HG02678 (cell line): Measurements from ENCODE around the gene CACFD1.
A peak's percentile ranks its signal among the peaks of the same experiment; 100 is the strongest.

Source experiments
- ATAC-seq: cut with Tn5 transposase; IDR thresholded peaks from one replicate; pipeline ENCODE4 v1.9.1; 2021; ENCODE audit warnings: mild to moderate bottlenecking, moderate library complexity; ENCODE audit not compliant: unreplicated experiment

The CACFD1 gene

DNA sequence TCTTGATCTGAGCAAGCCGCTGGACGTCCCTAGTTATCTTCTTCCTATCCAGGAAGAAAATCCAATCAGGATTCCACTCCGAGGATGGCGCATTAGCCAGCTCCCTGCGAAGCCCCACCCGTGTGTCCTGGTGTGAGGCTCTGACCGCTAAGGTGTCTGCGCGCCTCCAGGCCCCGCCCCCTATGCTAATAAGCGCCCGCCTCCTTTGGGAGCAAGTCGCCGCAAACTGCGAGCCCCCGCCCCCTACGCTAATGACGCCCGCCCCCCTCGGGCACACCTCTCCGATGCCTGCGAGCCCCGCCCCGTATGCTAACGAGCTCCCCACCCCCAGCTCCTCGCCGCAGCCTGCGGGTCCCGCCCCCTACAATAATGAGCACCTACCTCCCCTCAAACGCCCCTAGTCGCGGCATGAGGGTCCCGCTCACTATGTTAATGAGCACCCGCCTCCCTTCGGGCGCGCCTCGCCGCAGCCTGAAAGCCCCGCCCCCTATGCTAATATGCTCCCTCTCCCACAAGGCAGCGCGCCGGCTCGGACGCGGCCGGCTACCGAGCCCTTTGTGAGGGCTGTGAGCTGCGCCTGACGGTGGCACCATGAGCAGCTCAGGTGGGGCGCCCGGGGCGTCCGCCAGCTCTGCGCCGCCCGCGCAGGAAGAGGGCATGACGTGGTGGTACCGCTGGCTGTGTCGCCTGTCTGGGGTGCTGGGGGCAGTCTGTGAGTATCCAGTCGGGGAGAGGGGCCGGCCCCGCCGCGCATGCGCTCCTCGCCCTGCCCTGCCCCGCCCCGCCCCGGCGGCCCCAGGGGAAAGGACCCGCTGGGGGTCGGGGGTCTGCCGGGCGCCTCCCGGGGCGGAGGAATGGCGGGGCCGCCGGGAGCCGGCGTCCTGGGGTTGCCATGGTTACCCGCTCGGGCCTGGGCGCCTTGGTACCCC, at the start of gene CACFD1:
Gene CACFD1, plus strand, starts transcription at position 503 of the 929 bp plus-strand sequence. Its CDS starts 89 bp downstream, at position 592.
- ATAC-seq, result peak; percentile 76

DNA sequence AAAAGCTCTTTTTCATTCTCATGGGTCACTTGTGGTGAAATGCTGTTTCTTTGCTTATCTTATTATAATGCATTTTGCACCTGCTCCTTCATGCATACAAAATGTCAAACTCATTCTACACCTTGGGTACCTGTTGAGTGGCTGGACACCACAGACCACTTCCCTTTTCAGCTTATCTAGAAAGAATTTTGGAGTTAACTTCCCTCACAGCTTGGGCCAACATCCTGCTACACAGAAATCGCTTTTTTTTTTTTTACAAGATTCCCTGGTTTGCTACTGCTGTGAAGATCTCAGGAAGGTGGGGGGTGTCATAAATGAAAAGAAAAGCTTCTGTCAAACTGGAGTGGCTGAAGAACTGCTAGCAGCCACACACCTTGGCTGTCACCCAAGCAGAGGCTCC, 44.6 kb upstream of the CACFD1 start:
- ATAC-seq, result no peak

DNA sequence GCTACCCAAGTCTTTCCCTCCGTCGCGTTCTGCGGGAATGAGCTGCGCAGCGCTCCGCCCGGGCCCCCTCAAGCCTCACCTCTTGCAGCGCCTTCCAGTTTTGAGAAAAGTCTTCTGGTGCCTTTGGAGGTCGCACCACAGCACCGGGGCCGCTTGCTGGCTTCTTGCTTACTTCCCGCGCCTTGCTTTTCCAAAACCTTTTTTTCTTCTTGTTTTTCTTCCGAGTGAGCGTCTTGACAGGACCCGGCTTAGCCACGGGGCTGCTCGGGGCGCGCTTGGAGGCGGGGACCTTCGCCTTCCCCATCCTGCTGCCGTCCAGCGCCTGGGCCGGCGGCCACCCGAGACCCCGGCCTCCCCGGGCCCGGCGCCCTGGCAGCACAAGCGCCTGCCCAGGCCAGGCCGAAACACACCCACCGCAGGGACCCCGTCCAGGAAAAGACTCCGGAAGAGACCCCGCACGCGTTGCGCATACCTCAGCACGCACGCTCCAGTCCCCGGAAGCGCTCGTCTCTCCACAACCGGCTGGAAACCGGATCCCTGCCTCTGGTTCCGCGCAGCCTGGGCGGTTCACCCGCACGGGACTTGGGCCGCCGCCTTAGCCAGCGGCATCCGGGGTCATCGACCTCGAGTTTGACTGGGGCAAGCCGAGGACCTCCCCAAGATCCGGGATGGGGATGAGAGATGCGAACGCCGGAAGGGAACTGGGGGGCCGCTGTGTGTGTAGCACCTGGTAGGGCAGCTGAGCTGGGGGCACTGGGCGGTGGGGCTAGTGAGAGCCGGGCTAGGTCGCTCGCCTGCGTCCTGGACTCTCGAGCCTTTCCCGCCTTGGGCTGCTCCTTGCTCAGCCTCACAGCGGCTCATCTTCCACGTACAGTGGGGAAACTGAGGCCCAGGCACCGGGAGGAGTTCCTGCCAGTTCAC, 42.0 kb upstream of the CACFD1 start, which contains the start of gene REXO4:
Gene REXO4, minus strand, starts transcription at position 470 of the 921 bp plus-strand sequence. Its CDS starts 166 bp downstream, at position 304.
- peak; percentile 81 for ATAC-seq

DNA sequence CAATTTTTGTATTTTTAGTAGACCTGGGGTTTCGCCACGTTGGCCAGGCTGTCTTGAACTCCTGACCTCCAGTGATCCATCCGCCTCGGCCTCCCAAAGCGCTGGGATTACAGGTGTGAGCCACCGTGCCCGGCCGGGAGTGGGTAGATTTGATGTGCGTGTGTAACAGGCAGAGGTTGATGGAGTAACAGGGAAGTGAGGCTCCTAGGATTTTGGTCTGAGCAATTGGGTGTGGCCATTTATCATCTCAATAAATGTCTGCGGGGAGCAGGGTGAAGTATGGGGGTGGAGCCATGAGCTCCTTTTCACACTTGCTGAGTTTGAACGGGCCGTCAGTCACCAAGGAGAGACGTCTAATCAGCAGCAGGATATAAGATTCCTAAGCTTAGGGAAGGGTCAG, 40.8 kb upstream of the CACFD1 start:
- ATAC-seq, result no peak

DNA sequence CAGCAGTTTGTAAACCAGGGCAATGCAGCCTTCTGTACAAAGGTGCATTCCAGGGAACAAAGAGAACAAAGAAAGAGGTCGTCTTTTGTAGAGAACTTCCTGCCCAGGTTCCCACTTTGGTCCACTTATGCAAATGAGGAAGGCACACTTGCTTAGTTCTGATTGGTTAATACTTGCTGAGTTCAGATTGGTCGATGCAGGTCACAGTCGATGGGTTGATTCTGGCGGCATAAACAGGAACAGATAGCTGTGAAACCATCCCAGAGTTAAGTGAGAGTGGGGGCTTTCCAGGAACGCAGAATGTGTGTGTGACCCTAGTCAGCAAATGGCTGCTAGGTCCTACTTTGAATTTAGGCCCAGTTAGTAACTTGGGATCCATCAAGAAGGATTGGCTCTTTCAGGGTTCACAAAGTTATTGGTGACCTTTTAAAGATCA, 39.4 kb upstream of the CACFD1 start:
- no peak for ATAC-seq

DNA sequence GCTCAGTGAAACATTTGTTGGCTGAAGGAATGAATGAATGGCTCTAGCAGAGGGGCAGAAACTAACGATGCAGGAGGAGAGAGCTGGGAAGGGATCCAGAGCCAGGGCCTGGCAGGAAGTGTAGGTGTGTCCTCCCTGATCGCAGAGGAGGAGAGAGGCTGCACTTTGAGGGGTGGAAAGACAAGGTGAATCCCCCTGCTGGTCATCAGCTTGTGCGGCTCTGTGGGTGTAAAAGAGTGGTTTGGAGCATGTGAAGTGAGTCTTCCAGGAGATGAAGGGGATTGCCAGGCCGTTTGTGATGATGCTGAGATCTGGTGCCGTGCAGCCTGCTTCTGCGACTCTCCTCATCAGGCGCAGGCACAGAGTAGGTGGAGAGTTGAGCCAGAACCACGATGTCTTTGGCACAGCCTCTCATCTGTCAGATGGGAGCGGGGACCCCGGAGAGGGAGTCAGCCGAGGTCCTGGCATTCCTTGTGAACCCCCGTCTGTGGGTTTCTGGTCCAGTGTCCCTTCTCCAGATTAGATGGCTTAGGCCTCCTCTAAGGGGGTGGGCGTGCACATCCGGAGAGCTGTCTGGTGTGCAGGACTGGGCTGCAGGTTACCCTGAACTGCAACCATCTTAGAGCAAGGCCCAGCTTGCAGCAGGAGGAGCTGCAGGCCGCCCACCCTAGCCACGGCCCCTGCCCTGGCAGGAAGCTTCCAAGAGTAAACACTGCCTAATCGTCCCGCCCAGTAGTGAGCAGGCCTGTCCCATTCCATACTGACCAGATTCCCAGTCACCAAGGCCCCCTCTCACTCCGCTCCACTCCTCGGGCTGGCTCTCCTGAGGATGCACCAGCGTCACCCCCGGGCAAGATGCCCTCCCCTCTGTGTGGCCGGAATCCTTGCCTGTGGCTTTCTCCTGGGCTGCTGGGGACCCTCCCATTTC, 37.9 kb upstream of the CACFD1 start, which contains the start of gene ADAMTS13:
Gene ADAMTS13, plus strand, starts transcription at position 753 of the 928 bp plus-strand sequence. Its CDS starts 77 bp downstream, at position 830.
- ATAC-seq, result peak; percentile 37

DNA sequence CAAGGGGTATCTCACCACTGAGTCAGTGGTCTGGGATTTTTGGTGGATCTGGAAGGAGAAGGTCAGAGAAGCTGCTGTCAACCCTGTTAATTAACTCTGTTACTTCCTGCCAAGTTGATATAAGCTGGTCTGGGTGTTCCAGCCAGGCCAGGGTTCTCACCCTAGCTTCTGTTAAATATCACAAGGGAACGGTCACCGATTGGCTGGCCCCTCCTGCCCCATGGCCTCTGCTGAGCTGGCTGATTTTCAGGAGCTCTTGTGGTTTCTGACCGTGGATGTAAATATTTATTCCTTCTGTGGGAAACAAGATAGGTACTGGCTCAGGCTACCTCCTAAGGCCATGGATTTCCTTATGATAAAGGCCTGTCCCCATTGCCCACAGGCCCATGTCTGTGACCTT, 36.6 kb upstream of the CACFD1 start:
- no peak for ATAC-seq

DNA sequence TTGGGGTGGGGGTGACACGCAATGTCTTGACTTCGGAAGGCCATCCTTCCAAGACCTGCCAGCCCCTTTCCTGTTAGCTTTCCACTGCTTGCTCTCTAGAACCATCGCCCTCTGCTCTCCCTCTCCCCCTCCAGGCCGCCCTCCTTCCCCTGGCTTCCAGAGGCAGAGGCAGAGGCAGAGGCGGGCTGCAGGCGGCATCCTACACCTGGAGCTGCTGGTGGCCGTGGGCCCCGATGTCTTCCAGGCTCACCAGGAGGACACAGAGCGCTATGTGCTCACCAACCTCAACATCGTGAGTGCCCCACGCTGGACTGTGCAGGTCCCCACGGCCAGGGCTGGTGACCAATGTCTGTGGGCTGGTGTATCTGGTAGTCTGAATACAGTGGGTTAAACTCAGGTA, 35.6 kb upstream of the CACFD1 start:
- ATAC-seq, result no peak

DNA sequence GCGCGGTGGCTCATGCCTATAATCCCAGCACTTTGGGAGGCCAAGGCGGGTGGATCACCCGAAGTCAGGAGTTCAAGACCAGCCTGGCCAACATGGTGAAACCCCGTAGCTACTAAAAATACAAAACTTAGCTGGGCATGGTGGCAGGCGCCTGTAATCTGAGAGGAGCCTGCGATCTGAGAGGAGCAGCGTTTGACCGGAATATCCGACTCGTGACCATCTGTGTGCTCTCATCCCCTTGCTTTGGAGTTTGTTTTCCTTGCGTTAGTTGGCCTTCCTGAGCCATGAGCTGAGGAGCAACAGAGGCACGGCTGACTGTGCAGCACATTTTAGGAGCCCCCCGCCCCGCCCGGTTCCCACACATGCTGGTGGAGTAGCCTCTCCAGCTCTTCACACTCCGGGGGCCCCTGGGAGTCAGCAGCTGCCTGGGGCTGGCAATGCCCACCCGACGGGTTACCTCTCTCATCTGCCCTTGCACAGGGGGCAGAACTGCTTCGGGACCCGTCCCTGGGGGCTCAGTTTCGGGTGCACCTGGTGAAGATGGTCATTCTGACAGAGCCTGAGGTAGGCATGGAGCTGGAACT, 34.6 kb upstream of the CACFD1 start:
- no peak for ATAC-seq

DNA sequence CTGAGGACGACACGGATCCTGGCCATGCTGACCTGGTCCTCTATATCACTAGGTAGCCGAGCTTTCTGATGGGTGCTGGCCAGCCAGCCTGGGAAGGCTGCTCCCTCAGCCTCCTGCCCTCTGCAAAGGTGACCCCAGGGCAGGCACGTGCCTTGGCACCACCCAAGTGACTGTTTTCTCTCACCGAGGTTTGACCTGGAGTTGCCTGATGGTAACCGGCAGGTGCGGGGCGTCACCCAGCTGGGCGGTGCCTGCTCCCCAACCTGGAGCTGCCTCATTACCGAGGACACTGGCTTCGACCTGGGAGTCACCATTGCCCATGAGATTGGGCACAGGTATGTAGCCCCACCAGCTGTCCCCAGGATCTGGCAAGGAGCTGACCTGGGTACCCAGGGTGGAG, 33.8 kb upstream of the CACFD1 start:
- no peak for ATAC-seq

DNA sequence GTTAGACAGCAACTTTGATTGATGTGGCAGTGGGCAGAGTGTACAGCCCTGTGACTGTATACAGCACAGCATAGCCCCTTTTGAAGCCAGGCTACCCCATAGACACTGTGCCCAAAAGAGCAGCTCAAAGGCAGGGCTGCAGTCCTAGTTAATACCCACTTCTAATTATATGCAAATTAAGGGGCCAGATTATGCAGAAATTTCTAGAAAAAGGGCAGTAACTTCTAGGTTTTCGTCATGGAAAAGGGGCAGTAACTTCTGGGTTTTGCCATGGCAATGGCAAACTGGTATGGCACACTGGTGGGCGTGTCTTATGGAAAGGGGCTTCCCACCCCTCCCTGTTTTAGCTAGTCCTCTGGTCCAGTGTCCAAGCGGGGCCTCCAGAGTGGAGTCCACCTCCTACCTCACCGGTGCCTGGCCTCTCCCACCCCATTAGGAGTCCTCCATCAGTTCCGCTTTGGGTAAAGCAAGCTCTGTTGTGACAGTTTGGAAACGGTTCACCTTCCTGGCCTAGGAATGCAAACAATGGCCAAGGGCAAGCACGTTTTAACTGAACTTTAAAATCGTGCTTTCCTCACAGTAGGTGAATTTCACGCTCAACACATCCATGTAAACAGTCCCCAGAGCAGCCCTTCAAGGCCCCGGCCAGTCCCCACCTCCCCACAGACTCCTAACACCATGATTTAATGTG, 32.0 kb upstream of the CACFD1 start:
- no peak for ATAC-seq

DNA sequence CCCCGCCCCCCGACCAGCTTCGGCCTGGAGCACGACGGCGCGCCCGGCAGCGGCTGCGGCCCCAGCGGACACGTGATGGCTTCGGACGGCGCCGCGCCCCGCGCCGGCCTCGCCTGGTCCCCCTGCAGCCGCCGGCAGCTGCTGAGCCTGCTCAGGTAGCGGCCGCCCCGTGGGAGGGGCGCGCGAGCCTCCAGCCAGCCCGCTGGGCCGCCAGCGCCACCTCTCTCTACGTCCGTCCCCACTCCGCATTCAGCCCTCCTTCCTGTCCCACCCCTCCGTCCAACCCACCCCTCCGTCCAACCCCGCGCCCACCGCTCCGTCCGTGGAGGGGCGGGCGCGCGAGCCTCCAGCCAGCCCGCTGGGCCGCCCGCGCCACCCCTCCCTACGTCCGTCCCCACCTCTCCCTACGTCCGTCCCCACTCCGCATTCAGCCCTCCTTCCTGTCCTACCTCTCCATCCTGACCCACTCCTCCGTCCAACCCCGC, 31.1 kb upstream of the CACFD1 start:
- ATAC-seq, result no peak

DNA sequence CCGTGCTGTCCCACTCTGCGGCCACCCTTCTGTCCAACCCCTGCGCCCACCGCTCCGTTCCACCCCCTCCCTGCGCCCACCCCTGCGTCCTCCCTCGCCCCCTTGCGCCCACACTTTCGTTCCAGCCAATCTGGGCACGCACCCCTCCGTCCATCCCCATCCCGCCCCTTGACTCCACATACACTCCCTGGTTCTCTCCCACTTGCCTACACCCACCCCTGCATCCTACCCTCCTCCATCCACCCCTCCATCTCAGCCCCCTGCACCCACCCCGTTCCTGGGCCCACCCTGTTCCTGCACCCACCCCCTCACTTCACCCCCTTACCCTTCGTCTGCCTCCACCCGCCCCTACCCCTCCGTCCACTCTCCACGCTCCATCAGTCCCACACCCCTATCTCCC, 30.6 kb upstream of the CACFD1 start:
- ATAC-seq, result no peak

DNA sequence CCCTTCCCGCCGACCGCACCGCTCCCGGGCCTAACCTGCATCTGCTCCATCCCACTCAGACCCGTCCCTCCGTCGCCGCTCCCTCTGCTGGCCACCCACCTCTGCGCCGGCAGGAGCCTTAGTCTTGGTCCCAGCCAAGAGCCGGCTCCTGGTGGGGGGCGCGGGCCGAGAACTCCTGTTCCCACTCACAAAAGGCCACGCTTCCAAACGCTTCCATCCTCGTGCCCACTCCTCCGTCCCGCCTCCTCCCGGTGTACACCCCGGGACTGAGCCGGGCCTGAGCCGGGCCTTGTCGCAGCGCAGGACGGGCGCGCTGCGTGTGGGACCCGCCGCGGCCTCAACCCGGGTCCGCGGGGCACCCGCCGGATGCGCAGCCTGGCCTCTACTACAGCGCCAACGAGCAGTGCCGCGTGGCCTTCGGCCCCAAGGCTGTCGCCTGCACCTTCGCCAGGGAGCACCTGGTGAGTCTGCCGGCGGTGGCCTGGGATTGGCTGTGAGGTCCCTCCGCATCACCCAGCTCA, 30.1 kb upstream of the CACFD1 start:
- ATAC-seq, result no peak

DNA sequence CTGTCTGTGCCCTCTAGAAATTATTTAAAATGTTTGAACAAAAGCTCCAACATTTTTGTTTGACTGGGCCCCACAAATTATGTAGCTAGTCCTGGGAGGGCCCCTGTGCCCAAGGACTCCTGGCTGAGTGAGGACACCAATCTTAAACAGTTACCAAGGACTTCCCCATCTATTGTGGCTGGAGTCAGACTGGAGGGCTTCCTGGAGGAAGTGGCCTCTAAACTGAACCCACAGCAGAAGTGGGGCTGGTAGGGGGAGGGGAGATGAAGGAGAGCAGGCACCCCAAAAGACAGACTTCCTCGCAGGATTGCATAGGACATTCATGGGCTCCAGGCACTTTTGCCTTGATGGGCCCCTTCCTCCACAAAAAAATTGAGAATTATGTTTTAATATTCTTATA, 29.5 kb upstream of the CACFD1 start:
- ATAC-seq, result no peak

DNA sequence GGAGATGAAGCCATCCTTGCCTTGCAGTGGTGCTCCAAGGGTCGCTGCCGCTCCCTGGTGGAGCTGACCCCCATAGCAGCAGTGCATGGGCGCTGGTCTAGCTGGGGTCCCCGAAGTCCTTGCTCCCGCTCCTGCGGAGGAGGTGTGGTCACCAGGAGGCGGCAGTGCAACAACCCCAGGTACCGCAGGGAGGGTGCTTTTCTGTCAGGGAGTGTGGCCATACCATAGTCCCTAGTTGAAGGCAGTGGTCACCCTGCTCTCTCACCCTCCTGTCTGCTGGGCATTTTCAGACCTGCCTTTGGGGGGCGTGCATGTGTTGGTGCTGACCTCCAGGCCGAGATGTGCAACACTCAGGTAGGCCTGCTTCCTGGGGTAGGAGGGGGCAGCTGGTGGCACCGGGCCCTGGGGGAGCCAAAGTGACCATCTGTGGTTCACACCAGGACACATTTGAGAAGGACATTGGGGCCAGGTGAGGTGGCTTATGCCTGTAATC, 26.4 kb upstream of the CACFD1 start:
- no peak for ATAC-seq

DNA sequence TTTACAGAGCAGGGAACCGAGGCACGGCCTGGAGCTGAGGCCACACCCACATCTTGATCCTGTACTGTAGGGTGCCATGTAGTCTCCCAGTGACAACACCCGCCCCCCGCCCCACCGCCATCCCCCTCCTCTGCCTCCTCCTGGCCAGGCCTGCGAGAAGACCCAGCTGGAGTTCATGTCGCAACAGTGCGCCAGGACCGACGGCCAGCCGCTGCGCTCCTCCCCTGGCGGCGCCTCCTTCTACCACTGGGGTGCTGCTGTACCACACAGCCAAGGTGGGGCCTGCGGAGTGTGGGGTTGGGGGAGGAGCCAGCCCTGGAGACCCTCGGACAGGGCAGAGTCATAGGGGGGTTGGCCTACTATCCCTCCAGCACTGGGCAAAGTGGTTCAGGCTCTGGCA, 23.1 kb upstream of the CACFD1 start:
- ATAC-seq, result no peak

DNA sequence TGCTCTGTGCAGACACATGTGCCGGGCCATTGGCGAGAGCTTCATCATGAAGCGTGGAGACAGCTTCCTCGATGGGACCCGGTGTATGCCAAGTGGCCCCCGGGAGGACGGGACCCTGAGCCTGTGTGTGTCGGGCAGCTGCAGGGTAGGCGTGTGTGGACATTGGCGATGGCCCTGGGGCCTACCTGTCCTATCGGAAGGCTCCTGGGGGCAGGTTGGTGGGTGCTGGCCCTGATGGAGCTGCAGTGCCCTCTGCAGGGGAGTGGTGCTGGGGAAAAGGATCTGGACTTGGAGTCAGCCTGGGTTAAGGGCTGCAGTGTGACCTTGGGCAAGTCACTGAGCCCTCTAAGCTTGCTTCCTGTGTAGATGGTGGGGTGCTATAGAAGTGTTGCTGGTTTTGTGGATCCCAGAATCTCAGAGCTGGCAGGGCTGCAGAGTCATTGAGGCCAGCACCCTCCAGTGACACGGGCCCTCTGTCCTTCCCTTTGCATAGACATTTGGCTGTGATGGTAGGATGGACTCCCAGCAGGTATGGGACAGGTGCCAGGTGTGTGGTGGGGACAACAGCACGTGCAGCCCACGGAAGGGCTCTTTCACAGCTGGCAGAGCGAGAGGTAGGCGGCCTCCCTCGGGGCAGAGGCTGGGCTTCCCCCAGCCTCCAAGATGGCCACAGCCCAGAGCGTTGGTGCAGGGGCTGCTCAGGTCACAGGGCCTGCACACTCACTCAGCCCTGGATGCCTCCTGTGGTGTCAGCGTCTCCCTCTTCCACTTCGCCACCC, 21.8 kb upstream of the CACFD1 start:
- no peak for ATAC-seq
